Astrocyte (in vitro differentiated cells and primary cell): ENCODE measurements around the gene KBTBD12. TPM values are rescaled to one million over a fixed set of nuclear protein-coding genes. Genes with fewer than 3 reads are reported as not detected.

Experiments
- DNase-seq: peaks from one replicate; pipeline ENCODE4 v3.0.0-alpha.2; 2010; ENCODE audit warnings: low read depth
- FAIRE-seq: peaks from 2 replicates; lab custom pipeline; 2011; peaks lifted over from hg19 to GRCh38; lab: Jason Lieb, UNC
- H2AFZ ChIP-seq: 2 replicates; pipeline ENCODE4 v1.6.0; 2012; ENCODE audit warnings: low read depth, low read length, inconsistent platforms
- H3K27ac ChIP-seq: 2 replicates; pipeline ENCODE4 v1.5.1; 2011; ENCODE audit warnings: low read depth, low read length, inconsistent platforms
- H3K27me3 ChIP-seq: 2 replicates; pipeline ENCODE4 v1.6.0; 2011; ENCODE audit warnings: low read length, inconsistent platforms; ENCODE audit not compliant: insufficient read depth
- H3K36me3 ChIP-seq: 2 replicates; pipeline ENCODE4 v1.5.1; 2011; ENCODE audit warnings: low read length, inconsistent platforms; ENCODE audit not compliant: insufficient read depth
- H3K4me1 ChIP-seq: 2 replicates; pipeline ENCODE4 v1.5.1; 2011; ENCODE audit warnings: low read length, inconsistent platforms; ENCODE audit not compliant: insufficient read depth
- H3K4me2 ChIP-seq: 2 replicates; pipeline ENCODE4 v1.6.0; 2012; ENCODE audit warnings: low read length, inconsistent platforms
- H3K4me3 ChIP-seq: 2 replicates; pipeline ENCODE4 v1.5.1; 2011; ENCODE audit warnings: low read depth, mild to moderate bottlenecking, low read length, inconsistent platforms; ENCODE audit not compliant: insufficient read depth
- H3K79me2 ChIP-seq: 2 replicates; pipeline ENCODE4 v1.6.0; 2012; ENCODE audit warnings: mild to moderate bottlenecking, low read length, inconsistent platforms; ENCODE audit not compliant: insufficient read depth
- H3K9ac ChIP-seq: 2 replicates; pipeline ENCODE4 v1.6.0; 2012; ENCODE audit warnings: mild to moderate bottlenecking, low read length, inconsistent platforms
- H3K9me3 ChIP-seq: 2 replicates; pipeline ENCODE4 v1.5.1; 2012; ENCODE audit warnings: low read depth, mild to moderate bottlenecking, low read length, inconsistent platforms; ENCODE audit not compliant: insufficient read depth
- H4K20me1 ChIP-seq: 2 replicates; pipeline ENCODE4 v1.6.0; 2012; ENCODE audit warnings: low read length, inconsistent platforms; ENCODE audit not compliant: insufficient read depth
- H3K27ac Mint-ChIP-seq: one replicate; pipeline ENCODE4 v1.8.0; 2021; ENCODE audit warnings: mild to moderate bottlenecking, mixed read lengths; ENCODE audit not compliant: unreplicated experiment
- H3K27me3 Mint-ChIP-seq: one replicate; pipeline ENCODE4 v1.8.0; 2021; ENCODE audit warnings: low read depth, mixed read lengths; ENCODE audit not compliant: unreplicated experiment
- H3K36me3 Mint-ChIP-seq: one replicate; pipeline ENCODE4 v1.8.0; 2021; ENCODE audit warnings: low read depth, mixed read lengths; ENCODE audit not compliant: unreplicated experiment
- H3K4me1 Mint-ChIP-seq: one replicate; pipeline ENCODE4 v1.8.0; 2021; ENCODE audit warnings: low read depth, mixed read lengths; ENCODE audit not compliant: unreplicated experiment
- H3K4me3 Mint-ChIP-seq: one replicate; pipeline ENCODE4 v1.8.0; 2021; ENCODE audit warnings: mild to moderate bottlenecking, moderate library complexity, mixed read lengths; ENCODE audit not compliant: unreplicated experiment
- H3K9me3 Mint-ChIP-seq: one replicate; pipeline ENCODE4 v1.8.0; 2021; ENCODE audit warnings: mild to moderate bottlenecking, mixed read lengths; ENCODE audit not compliant: unreplicated experiment
- CTCF ChIP-seq: IDR thresholded peaks from 2 replicates; pipeline ENCODE4 v1.5.1; 2011; ENCODE audit warnings: low read depth, mild to moderate bottlenecking, inconsistent platforms, low read length, moderate library complexity; ENCODE audit not compliant: insufficient read depth
- EZH2 ChIP-seq: IDR thresholded peaks from 2 replicates; pipeline ENCODE4 v1.6.1; 2012; ENCODE audit warnings: mild to moderate bottlenecking, low read length, inconsistent platforms; ENCODE audit not compliant: insufficient read depth
- total RNA-seq: library from RNA; stranded (reverse); gene quantifications from 2 replicates; pipeline ENCODE4 v1.2.1, GENCODE V29; 2021

The KBTBD12 gene
- total RNA-seq, 1 donor from 2014 or later: not detected

- Histone ChIP-seq H3K36me3 (no peaks in the 10 kb centered on the region), H2AFZ (no peak overlapping the region), H3K79me2 (no peaks in the 10 kb centered on the region), H3K4me3 (no peak overlapping the region), H3K27ac (no peak overlapping the region), H4K20me1 (no peaks in the 10 kb centered on the region), H3K27me3 (peaks cover 19% of the 10 kb centered on the region), H3K9me3 (no peaks in the 10 kb centered on the region), H3K9ac (no peak overlapping the region), H3K4me2 (no peak overlapping the region), H3K4me1 (no peaks in the 10 kb centered on the region)
- no peaks in the 10 kb centered on the region for H3K4me1 Mint-ChIP-seq
- no peak overlapping the region for H3K27ac Mint-ChIP-seq
- H3K36me3 Mint-ChIP-seq: no peaks in the 10 kb centered on the region
- FAIRE-seq (no peak), DNase-seq (no peak)
- TF ChIP-seq EZH2 (no peak), CTCF (no peak)
- no peaks in the 10 kb centered on the region for H3K9me3 Mint-ChIP-seq
- no peak overlapping the region for H3K4me3 Mint-ChIP-seq
- peaks cover 16% of the 10 kb centered on the region for H3K27me3 Mint-ChIP-seq
These were observed 60.4 kb downstream of the KBTBD12 start for GRCh38 chr3:127975153-127976029.

DNA sequence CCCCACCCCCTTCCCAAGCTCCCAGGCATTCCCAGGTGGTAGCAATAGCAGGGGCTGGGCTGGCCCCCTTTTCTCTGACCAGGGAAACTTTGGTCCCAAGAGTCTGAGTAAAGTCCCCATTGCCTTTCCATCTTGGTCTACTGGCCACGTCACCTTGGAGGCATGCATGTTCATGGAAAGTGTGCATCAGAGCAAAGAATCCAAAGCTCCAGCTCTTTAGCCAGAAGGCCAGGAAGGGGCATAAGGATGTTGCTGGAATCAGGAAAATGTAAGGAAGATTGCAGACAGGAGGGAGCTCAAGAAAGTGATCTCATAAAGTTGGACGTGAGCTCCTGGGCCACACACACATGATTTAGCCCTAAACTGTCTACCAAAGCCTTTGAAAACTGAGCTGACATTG lies 63.6 kb downstream of the KBTBD12 start:
- H3K36me3 Mint-ChIP-seq: no peaks in the 10 kb centered on the region
- Histone ChIP-seq H3K36me3 (no peaks in the 10 kb centered on the region), H3K4me1 (no peaks in the 10 kb centered on the region), H3K4me3 (no peak overlapping the region), H3K4me2 (no peak overlapping the region), H4K20me1 (no peaks in the 10 kb centered on the region), H3K79me2 (no peaks in the 10 kb centered on the region), H3K9me3 (no peaks in the 10 kb centered on the region), H3K9ac (no peak overlapping the region), H2AFZ (no peak overlapping the region), H3K27me3 (peaks cover 12% of the 10 kb centered on the region), H3K27ac (no peak overlapping the region)
- H3K27ac Mint-ChIP-seq: no peak overlapping the region
- no peaks in the 10 kb centered on the region for H3K4me1 Mint-ChIP-seq
- H3K9me3 Mint-ChIP-seq: no peaks in the 10 kb centered on the region
- H3K27me3 Mint-ChIP-seq: peaks cover 16% of the 10 kb centered on the region
- no peak for DNase-seq
- no peak for TF ChIP-seq EZH2
- TF ChIP-seq CTCF: no peak
- H3K4me3 Mint-ChIP-seq: no peak overlapping the region
- FAIRE-seq: no peak

GRCh38 chr3:127979473-127979872 lies 64.4 kb downstream of the KBTBD12 start:
- H3K9me3 Mint-ChIP-seq: no peaks in the 10 kb centered on the region
- H3K27ac Mint-ChIP-seq: no peak overlapping the region
- Histone ChIP-seq H3K79me2 (no peaks in the 10 kb centered on the region), H3K9ac (no peak overlapping the region), H2AFZ (no peak overlapping the region), H3K27ac (no peak overlapping the region), H3K9me3 (no peaks in the 10 kb centered on the region), H3K4me3 (no peak overlapping the region), H3K4me1 (no peaks in the 10 kb centered on the region), H4K20me1 (no peaks in the 10 kb centered on the region), H3K4me2 (no peak overlapping the region), H3K36me3 (no peaks in the 10 kb centered on the region), H3K27me3 (peaks cover 12% of the 10 kb centered on the region)
- DNase-seq: no peak
- no peak for TF ChIP-seq CTCF
- no peak for TF ChIP-seq EZH2
- H3K27me3 Mint-ChIP-seq: peaks cover 15% of the 10 kb centered on the region
- no peaks in the 10 kb centered on the region for H3K36me3 Mint-ChIP-seq
- FAIRE-seq: no peak
- no peak overlapping the region for H3K4me3 Mint-ChIP-seq
- peaks cover 3% of the 10 kb centered on the region for H3K4me1 Mint-ChIP-seq
